Stimulated activated CD8-positive, alpha-beta memory T cell treated with anti-CD3 and anti-CD28 coated beads, Interleukin-7, amount 100 ng/mL, for 4 hours (primary cell): ENCODE data around the gene INVS.
"Not testable (repeated sequence)": the region's sequence is repeated elsewhere in the genome, so short reads cannot be mapped to it uniquely, and the experiment has no call there.

ENCODE experiments used
- DNase-seq, 2 donors: peaks; one replicate each; pipeline ENCODE4 v3.0.0-alpha.2; 2020; ENCODE audit warnings: low read depth in 2 of 2

Gene INVS

GRCh38 chr9:100196215-100196614 lies 97.2 kb downstream of the INVS start:
- DNase-seq = no peak

- no peak for DNase-seq
Observed at GRCh38 chr9:100196828-100197227, 97.8 kb downstream of the INVS start.

- no peak for DNase-seq
Observed at GRCh38 chr9:100197553-100197952, 98.5 kb downstream of the INVS start.

- no peak for DNase-seq
Observed at GRCh38 chr9:100202806-100203205, 103.8 kb downstream of the INVS start.

GRCh38 chr9:100204796-100205195 lies 105.8 kb downstream of the INVS start:
- no peak for DNase-seq

GRCh38 chr9:100206899-100207298 lies 107.9 kb downstream of the INVS start:
- no peak for DNase-seq

GRCh38 chr9:100208673-100209072 lies 109.6 kb downstream of the INVS start:
- no peak for DNase-seq

- no peak for DNase-seq
Observed at GRCh38 chr9:100211476-100211875, 112.4 kb downstream of the INVS start.

DNA sequence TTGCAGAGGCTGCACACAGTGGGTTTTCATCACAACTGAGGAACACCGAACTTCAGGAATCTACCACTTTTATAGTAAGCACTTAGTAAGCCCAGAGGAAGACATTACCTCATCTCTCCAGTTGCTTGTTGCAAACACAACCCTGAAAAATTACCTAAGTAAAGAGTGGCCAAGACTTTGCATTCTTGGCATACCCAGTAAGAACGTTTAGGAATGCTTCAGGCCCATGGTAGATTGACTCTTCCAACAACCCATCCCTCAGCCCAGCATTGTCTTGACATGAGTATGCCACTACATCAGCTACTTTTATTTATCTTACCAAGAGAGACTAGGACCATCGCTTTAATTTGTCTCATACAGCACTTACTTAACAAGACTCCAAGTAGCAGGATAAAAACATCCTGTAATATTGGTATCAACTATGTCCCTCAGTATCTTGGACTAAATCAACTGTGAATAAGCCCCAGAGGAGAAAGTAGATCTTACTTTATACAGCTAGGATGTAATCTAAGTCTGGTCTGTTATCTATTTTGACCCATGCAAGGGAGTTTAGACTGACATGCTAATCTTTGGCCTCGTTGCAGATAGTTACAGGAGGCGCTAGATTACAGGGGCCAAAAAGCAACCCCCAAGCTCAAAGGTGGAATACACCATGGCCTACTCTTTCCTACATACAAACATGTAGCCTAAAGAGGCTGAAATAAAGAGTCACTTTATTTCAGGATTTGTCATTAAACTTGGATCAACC lies 114.9 kb downstream of the INVS start:
- DNase-seq = no peak

GRCh38 chr9:100216178-100216787 lies 117.2 kb downstream of the INVS start:
- peak; percentile 19 to 44 for DNase-seq

GRCh38 chr9:100217536-100217935 lies 118.5 kb downstream of the INVS start:
- no peak for DNase-seq

GRCh38 chr9:100219347-100219746 lies 120.3 kb downstream of the INVS start:
- DNase-seq = no peak

- DNase-seq = no peak
Observed at GRCh38 chr9:100220936-100221335, 121.9 kb downstream of the INVS start.

DNA sequence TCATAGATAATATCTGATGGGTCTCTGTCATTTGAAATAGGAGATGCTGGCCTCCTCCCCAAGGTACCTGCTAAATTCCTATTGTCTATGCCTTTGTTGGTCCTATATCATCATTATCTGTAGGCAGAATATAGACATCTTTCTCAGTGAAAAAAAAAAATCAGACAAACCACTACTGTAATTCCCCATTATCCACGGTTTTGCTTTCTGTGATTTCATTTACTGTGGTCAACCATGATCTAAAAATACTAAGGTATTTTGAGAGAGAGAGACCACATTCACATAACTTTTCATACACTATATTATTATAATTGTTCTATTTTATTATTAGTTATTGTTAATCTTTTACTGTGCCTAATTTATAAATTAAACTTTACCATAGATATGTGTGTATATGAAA lies 122.5 kb downstream of the INVS start:
- DNase-seq = no peak

GRCh38 chr9:100222674-100223073 lies 123.6 kb downstream of the INVS start:
- no peak for DNase-seq

- no peak for DNase-seq
Observed at GRCh38 chr9:100227636-100228035, 128.6 kb downstream of the INVS start.

DNA sequence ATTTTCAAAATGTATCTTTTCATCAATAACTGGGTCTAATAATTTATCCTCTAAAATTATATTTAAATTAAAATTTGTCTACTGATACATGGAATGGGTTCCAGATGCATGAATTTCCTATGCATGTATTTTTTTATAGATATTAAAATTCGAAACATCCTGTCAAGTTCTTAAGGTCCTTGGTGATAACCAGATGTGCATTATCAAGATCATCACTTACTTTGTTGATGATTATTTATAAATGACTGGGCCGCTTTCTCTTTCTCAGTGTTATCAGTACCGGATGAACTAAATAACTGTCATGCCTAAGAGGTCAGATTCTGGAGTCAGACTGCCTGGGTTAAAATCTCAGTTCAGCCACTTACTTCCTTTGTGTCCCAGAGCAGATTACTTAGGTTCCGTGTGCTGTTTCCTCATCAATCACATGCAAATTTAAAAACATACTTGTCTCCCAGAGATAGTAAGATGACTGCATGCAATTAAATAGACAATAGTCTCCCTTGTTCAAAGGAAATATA lies 129.4 kb downstream of the INVS start:
- DNase-seq = no peak

DNA sequence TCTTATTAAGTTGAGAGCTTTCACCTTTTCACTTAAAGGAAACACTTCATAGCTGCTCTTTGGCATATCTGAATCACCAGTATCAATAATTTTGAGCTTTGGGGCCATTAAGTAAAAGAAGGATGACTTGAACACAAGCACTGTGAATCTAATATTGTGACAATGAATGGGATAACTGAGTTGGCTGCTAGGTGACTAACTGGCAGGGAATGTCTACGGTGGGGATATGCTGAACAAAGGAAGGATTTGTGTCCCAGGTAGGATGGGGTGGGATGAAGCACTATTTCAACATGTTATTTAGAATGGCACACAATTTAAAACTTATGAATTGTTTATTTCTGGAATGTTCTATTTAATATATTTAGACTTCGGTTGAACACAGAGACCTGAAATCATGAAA lies 130.1 kb downstream of the INVS start:
- no peak for DNase-seq

DNA sequence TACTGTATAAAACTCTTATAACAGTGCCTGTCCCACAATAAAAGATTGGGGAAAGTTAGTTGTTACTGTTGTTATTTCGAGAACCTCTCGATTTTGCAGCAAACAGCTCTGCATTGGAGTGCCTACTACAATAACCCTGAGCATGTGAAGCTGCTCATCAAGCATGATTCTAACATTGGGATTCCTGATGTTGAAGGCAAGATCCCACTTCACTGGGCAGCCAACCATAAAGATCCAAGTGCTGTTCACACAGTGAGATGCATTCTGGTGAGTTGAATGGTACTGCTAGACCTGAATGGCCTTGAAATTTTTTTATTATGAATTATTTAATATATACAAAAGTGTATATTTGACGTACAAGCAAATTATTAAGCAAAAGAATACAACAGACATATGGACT lies 130.5 kb downstream of the INVS start:
- DNase-seq = no peak

GRCh38 chr9:100236986-100237385 lies 137.9 kb downstream of the INVS start:
- not testable (repeated sequence) for DNase-seq

DNA sequence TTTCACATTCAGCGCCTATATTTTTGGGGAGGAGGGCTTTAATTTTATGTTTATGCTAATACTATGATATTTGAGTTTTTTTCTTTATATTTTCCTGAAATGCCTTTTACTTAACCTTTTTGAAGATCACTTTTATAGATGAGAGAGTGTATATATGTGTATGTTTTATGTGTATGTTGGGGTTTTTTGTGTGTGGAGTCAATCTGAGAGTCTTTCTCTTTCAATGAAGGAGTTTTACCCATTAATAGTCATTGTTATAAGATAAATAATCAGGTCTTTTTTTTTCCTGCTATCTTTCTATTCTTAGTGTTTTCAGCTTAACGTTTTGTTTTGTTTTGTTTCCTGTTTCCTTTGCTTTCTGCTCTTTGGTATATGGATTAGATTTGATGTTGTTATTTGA lies 141.5 kb downstream of the INVS start:
- no peak for DNase-seq

GRCh38 chr9:100267211-100267610 lies 168.2 kb downstream of the INVS start:
- no peak for DNase-seq

- DNase-seq = no peak
Observed at GRCh38 chr9:100268271-100268670, 169.2 kb downstream of the INVS start.
